Heart right ventricle (tissue), 16 donors: ENCODE measurements around the gene KANK2. TPM values are rescaled to one million over a fixed set of nuclear protein-coding genes. Genes with fewer than 3 reads are reported as not detected.

Source experiments
- ATAC-seq, 8 donors: fragments of 200-7000 bp; cut with Tn5 transposase; one replicate each; pipeline ENCODE4 v1.9.1; 2020; ENCODE audit warnings: mild to moderate bottlenecking in 8 of 8, moderate library complexity in 8 of 8, moderate number of reproducible peaks in 1 of 8
- DNase-seq, 2 donors: peaks; one replicate each; pipeline ENCODE4 v3.0.0-alpha.2; 2020
- H3K27ac ChIP-seq, 10 donors: fragments of 200-600 bp; sonication (generic) in 2 of 10; one replicate each; pipeline versions ENCODE4 v1.5.0 to v1.8.0; 2020 to 2022; ENCODE audit warnings: mild to moderate bottlenecking in 3 of 10
- H3K27me3 ChIP-seq, 7 donors: fragments of 200-600 bp; one replicate each; pipeline ENCODE4 v1.8.0; 2021 to 2022; ENCODE audit warnings: mild to moderate bottlenecking in 2 of 7
- H3K36me3 ChIP-seq, 9 donors: fragments of 200-600 bp; sonication (generic) in 1 of 9; one replicate each; pipeline versions ENCODE4 v1.5.0 to v1.8.0; 2020 to 2022; ENCODE audit warnings: mild to moderate bottlenecking in 2 of 9
- H3K4me1 ChIP-seq, 9 donors: fragments of 200-600 bp; sonication (generic) in 1 of 9; one replicate each; pipeline versions ENCODE4 v1.5.0 to v1.8.0; 2020 to 2022; ENCODE audit warnings: mild to moderate bottlenecking in 4 of 9
- H3K4me3 ChIP-seq, 10 donors: fragments of 200-600 bp; sonication (generic) in 2 of 10; one replicate each; pipeline versions ENCODE4 v1.5.0 to v1.8.0; 2020 to 2022; ENCODE audit warnings: mild to moderate bottlenecking in 7 of 10, moderate library complexity in 2 of 10
- H3K9me3 ChIP-seq, 11 donors: fragments of 200-600 bp in 10 of 11; sonication (generic) in 2 of 11; one replicate each; pipeline versions ENCODE4 v1.5.0 to v1.8.0; 2013 to 2022; ENCODE audit warnings: mild to moderate bottlenecking in 2 of 11, control low read depth in 1 of 11, moderate library complexity in 1 of 11
- WGBS, 2 donors: extraction: QIAGEN DNeasy Blood & Tissue Kit; methylation state at CpG; one replicate each; pipeline ENCODE4 v1.1.7; 2013; ENCODE audit warnings: inconsistent platforms in 1 of 2; 5-methylcytosine and 5-hydroxymethylcytosine counted together
- intact Hi-C, 10 donors: fragments of 100-400 bp; cut with DNase I; formaldehyde crosslinking; loops; one replicate each; pipeline versions ENCODE4 v1.11.1 to v1.14.2; 2022
- polyA plus RNA-seq, 2 donors: library from polyadenylated mRNA; stranded (reverse); fragments of 200-250 nt; gene quantifications; one replicate each; pipeline ENCODE4 v1.2.3, GENCODE V29; 2013
- total RNA-seq, 10 donors: library from RNA; stranded (reverse); fragmentation: NEBNext Ultra II Directional in 3 of 10; extraction: Animal tissue kit (Norgen Biotek cat#: 25700) in 3 of 10; gene quantifications; one replicate each; pipeline versions ENCODE4 v1.2.1 to v1.2.4, GENCODE V29; 2021 to 2023
- TF ChIP-seq, protein P1 (sequence below), 9 donors: fragments of 200-600 bp; sonication (generic) in 2 of 9; IDR thresholded peaks; one replicate each; pipeline versions ENCODE4 v1.5.0 to v1.8.0; 2021 to 2022; ENCODE audit warnings: antibody characterized with exemption in 9 of 9, mild to moderate bottlenecking in 5 of 9, moderate library complexity in 1 of 9
- donor health status: Arrhythmogenic right ventricular cardiomyopathy.
- donor health status: ischemic (EF 13 %, LVEDD 7.1; RV severe dilation, severe dysfunction).
- donor health status: healthy with polysubstance abuse.
- donor health status: DM: no; HTN: yes; CAD: no.
- donor health status: DM: no; HTN: no; CAD: no.
- donor health status: ischemic (EF 25% LVEDD 6.9; RV normal size, moderate dysfunction).
- donor health status: ischemic (EF 25% LVEDD 5.7; RV mildly dilated, moderate dysfunction).
- donor health status: healthy.
- donor health status: DM: yes; HTN: yes; CAD: no.
- donor health status: Ischemic cardiomyopathy.
- donor health status: ischemic (EF 35%, LVEDD 5.7; RV mildly dilated, moderate dysfunction).
- donor health status: nonischemic (EF 11% LVEDD 7.7; RV severe dilation, severe dysfunction).
- donor health status: DM: yes; HTN: yes; CAD: no.
- donor health status: PGD.
- donor health status: ischemic (EF 29% LVEDD 5.4; RV normal size, mild dysfunction).
- donor health status: nonischemic (EF 23%, LVEDD 6.1; RV moderate dilation, normal function).

Gene KANK2
- total and polyA plus RNA-seq, 12 donors: 165 to 355 (median 298) TPM

GRCh38 chr19:11243798-11244169, 46.4 kb upstream of the KANK2 start:
- intact Hi-C loops: loop anchor here in 7 of 10 donors (1.0 to 5.0 kb wide), 5 partner anchors 43 to 47 kb away; no protein-coding TSS in a partner anchor
- ATAC-seq (no peak), DNase-seq (no peak)
- Histone ChIP-seq H3K4me1 (peaks cover 15 to 56% (median 34%) of the 10 kb centered on the region in 9 donors), H3K27me3 (no peaks in the 10 kb centered on the region), H3K36me3 (peaks cover 0 to 94% (median 37%) of the 10 kb centered on the region in 9 donors), H3K4me3 (no peak overlapping the region), H3K9me3 (peaks cover 0 to 8% (median 0%) of the 10 kb centered on the region in 11 donors), H3K27ac (peak overlapping the region in 9 of 10 donors; percentile 51 to 94 (median 78))
- 90 to 93% methylated on average over 7 of the region's 7 CpGs for WGBS, 2 donors
- TF ChIP-seq, protein P1, sequence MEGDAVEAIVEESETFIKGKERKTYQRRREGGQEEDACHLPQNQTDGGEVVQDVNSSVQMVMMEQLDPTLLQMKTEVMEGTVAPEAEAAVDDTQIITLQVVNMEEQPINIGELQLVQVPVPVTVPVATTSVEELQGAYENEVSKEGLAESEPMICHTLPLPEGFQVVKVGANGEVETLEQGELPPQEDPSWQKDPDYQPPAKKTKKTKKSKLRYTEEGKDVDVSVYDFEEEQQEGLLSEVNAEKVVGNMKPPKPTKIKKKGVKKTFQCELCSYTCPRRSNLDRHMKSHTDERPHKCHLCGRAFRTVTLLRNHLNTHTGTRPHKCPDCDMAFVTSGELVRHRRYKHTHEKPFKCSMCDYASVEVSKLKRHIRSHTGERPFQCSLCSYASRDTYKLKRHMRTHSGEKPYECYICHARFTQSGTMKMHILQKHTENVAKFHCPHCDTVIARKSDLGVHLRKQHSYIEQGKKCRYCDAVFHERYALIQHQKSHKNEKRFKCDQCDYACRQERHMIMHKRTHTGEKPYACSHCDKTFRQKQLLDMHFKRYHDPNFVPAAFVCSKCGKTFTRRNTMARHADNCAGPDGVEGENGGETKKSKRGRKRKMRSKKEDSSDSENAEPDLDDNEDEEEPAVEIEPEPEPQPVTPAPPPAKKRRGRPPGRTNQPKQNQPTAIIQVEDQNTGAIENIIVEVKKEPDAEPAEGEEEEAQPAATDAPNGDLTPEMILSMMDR (IDR thresholded peaks at IDR 0.05): no peak

- H3K4me1 ChIP-seq: peaks cover 15 to 50% (median 29%) of the 10 kb centered on the region in 9 donors
- WGBS, 2 donors: 36 to 37% methylated on average over 48 of the region's 48 CpGs
- H3K36me3 ChIP-seq: peaks cover 0 to 94% (median 40%) of the 10 kb centered on the region in 9 donors
- no peaks in the 10 kb centered on the region for H3K27me3 ChIP-seq
- DNase-seq (peak; percentile 96 to 97), ATAC-seq (peak; percentile 85 to 91 (median 90))
- intact Hi-C loops: loop anchor here in 7 of 10 donors (1.0 to 5.0 kb wide), 5 partner anchors 43 to 48 kb away; no protein-coding TSS in a partner anchor
- peaks cover 0 to 11% (median 0%) of the 10 kb centered on the region in 11 donors for H3K9me3 ChIP-seq
- no peak overlapping the region for H3K4me3 ChIP-seq
- peak overlapping the region in 9 of 10 donors; percentile 51 to 94 (median 78) for H3K27ac ChIP-seq
- TF ChIP-seq, protein P1 (IDR thresholded peaks at IDR 0.05): peak; percentile 77 to 93 (median 92)
Observed at GRCh38 chr19:11242864-11243797, 45.8 kb upstream of the KANK2 start.

DNA sequence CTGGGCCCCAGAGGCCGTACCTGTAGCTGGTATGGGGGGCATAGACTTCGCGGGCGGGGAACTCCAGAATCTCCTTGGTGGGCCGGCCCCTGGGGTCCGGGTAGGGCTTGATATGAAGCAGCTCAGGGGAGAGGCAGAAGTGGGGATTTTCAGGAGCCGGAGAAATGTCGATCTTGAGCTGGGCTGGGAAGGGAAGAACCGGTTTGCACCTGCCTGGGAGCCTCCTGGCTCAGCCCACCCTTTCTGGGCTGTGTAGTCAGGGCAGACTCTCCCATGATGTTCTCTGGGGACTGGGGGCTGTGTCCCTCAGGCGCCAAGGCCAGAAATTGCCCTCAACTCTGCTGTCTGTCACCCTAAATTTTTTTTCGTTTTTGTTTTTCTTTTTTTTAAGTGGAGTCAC, 44.7 kb upstream of the KANK2 start:
- peaks cover 0 to 98% (median 44%) of the 10 kb centered on the region in 9 donors for H3K36me3 ChIP-seq
- H3K9me3 ChIP-seq: peaks cover 0 to 11% (median 0%) of the 10 kb centered on the region in 11 donors
- H3K27ac ChIP-seq: peak overlapping the region in 2 of 10 donors; percentile 89 to 94
- ATAC-seq (no peak), DNase-seq (no peak)
- WGBS, 2 donors: 90 to 94% methylated on average over 11 of the region's 11 CpGs
- TF ChIP-seq, protein P1 (IDR thresholded peaks at IDR 0.05): no peak
- H3K27me3 ChIP-seq: no peaks in the 10 kb centered on the region
- H3K4me1 ChIP-seq: peaks cover 8 to 40% (median 18%) of the 10 kb centered on the region in 9 donors
- H3K4me3 ChIP-seq: no peak overlapping the region
- intact Hi-C loops: loop anchor here in 6 of 10 donors (2.0 to 5.0 kb wide), 4 partner anchors 45 to 49 kb away; no protein-coding TSS in a partner anchor

- intact Hi-C loops: loop anchor here in 3 of 10 donors (5.0 kb wide), 1 partner anchor 47 kb away; no protein-coding TSS in a partner anchor
Observed at GRCh38 chr19:11240008-11240444, 42.7 kb upstream of the KANK2 start.

More at GRCh38 chr19:11240008-11240444, 42.7 kb upstream of the KANK2 start:
- Histone ChIP-seq H3K36me3 (peaks cover 0 to 98% (median 46%) of the 10 kb centered on the region in 9 donors), H3K9me3 (peaks cover 0 to 11% (median 0%) of the 10 kb centered on the region in 11 donors), H3K27ac (no peak overlapping the region), H3K4me1 (peaks cover 4 to 21% (median 10%) of the 10 kb centered on the region in 9 donors), H3K4me3 (no peak overlapping the region), H3K27me3 (no peaks in the 10 kb centered on the region)
- DNase-seq (no peak), ATAC-seq (no peak)
- 96 to 100% methylated on average over 8 of the region's 8 CpGs for WGBS, 2 donors
- TF ChIP-seq, protein P1 (IDR thresholded peaks at IDR 0.05): no peak
